ENCODE data around the gene BPNT1. TPM values are rescaled to one million over a fixed set of nuclear protein-coding genes. Genes with fewer than 3 reads are reported as not detected.

BPNT1 gene
- total and polyA plus RNA-seq, 2 of the 8 experiments (the other 6 are each of a cell fraction or from before 2014, with no cell fraction given), result 13.2 to 16.3 TPM

GRCh38 chr1:220099826-220100225 lies 10.2 kb upstream of the BPNT1 start (continued):
- TF ChIP-seq RXRA (IDR thresholded peaks at IDR 0.05; ENCODE audit: insufficient read depth, low read depth, low read length) (no peak), NRF1 (IDR thresholded peaks at IDR 0.05; ENCODE audit: low read depth, low read length) (no peak), SP2 (IDR thresholded peaks at IDR 0.05; ENCODE audit: low read length) (no peak), CBX5 (IDR thresholded peaks at IDR 0.05; ENCODE audit: low read depth, low read length) (no peak), HDAC2 (IDR thresholded peaks at IDR 0.05; ENCODE audit: borderline replicate concordance in 1 of 2, low read depth in 2 of 2, low read length in 2 of 2) (no peak), BACH1 (IDR thresholded peaks at IDR 0.05; ENCODE audit: low read length) (no peak), EP300 (IDR thresholded peaks at IDR 0.05; ENCODE audit: borderline replicate concordance in 1 of 2, low read depth in 2 of 2, low read length in 2 of 2) (no peak), EZH2 (IDR thresholded peaks at IDR 0.05; ENCODE audit: low read depth, low read length, severe bottlenecking) (no peak)
